ENCODE data around the gene IL10RB. TPM values are rescaled to one million over a fixed set of nuclear protein-coding genes. Genes with fewer than 3 reads are reported as not detected.

Gene IL10RB
- total and polyA plus RNA-seq, 10 of the 15 experiments (the other 5 are each of a cell fraction or from before 2014, with no cell fraction given) = 15.0 to 55.1 (median 34.9) TPM

DNA sequence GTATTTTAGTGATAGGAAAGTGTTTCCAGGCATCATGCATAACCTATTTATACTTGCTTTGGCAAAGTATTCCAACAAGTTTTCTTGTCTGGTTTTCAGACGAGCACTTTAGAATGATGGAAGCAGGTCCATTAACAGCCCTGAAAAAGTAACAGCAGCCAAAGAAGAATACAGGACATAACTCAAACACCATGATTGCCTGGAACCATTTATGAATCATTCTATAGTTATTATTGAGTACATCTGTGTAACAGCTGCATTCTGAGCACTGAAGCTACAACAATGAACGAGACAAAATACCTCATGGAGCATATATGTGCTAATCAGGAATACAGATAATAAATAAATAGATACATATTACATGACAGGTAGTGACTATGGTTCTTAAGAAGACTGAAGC lies 12.6 kb downstream of the IL10RB start:
- H3K9ac ChIP-seq (ENCODE audit: control insufficient read depth, insufficient read depth, low read length) = no peak overlapping the region
- no peaks in the 10 kb centered on the region; the same call in 1 of the 3 replicates for H3K9me3 ChIP-seq (replicated peaks; ENCODE audit: control insufficient read depth, insufficient read depth, low read length)
- no peak overlapping the region for H2AFZ ChIP-seq (ENCODE audit: control insufficient read depth, low read depth, low read length)
- no peak for TF ChIP-seq RB1 (IDR thresholded peaks at IDR 0.05; ENCODE audit: borderline replicate concordance)
- no peak for TF ChIP-seq RUNX3 (IDR thresholded peaks at IDR 0.05; ENCODE audit: low read length)
- TF ChIP-seq ASH2L (IDR thresholded peaks at IDR 0.05; ENCODE audit: borderline replicate concordance, low read depth) = no peak
- TF ChIP-seq ZSCAN29 (IDR thresholded peaks at IDR 0.05) = no peak
- TF ChIP-seq RBBP5 (conservative IDR thresholded peaks at IDR 0.05) = no peak
- SMC1A ChIA-PET (ENCODE audit: uncharacterized antibody, unreplicated experiment) = interaction anchor here (0.8 to 1.3 kb wide), 2 partner anchors 11 to 65 kb away, joined by 3 read pairs; no protein-coding TSS in a partner anchor
- H3K79me2 ChIP-seq (ENCODE audit: control insufficient read depth, insufficient read depth, low read length) = no peaks in the 10 kb centered on the region
- 73% methylated on average over 2 of the region's 2 CpGs for WGBS (ENCODE audit: insufficient coverage, insufficient replicate concordance, low lambda C conversion rate, missing lambda C conversion rate)
- peaks cover 4 to 16% of the 10 kb centered on the region in 2 experiments for H3K36me3 ChIP-seq (ENCODE audit: control insufficient read depth in 2 of 2, insufficient read depth in 2 of 2, low read length in 1 of 2)
- no peak overlapping the region for H3K4me2 ChIP-seq (ENCODE audit: control insufficient read depth, insufficient read depth)
- no peaks in the 10 kb centered on the region for H4K20me1 ChIP-seq (ENCODE audit: control insufficient read depth, insufficient read depth)
- BruUV-seq (replicated peaks) = TSS peak; percentile 2
- RAD21 ChIA-PET (ENCODE audit: unreplicated experiment) = interaction anchor here (0.9 to 1.7 kb wide), 2 partner anchors 79 to 674 kb away, joined by 3 to 4 read pairs; no protein-coding TSS in a partner anchor
- H3K4me3 ChIP-seq = no peak overlapping the region
- H3K27ac ChIP-seq (ENCODE audit: control insufficient read depth, insufficient read depth) = no peak overlapping the region
- no peaks in the 10 kb centered on the region for H3K27me3 ChIP-seq (replicated peaks in 1 of 2; ENCODE audit: control insufficient read depth in 2 of 2, insufficient read depth in 2 of 2, low read length in 1 of 2)
- H3K4me1 ChIP-seq (ENCODE audit: control insufficient read depth, insufficient read depth, low read length) = no peaks in the 10 kb centered on the region
- POLR2A ChIA-PET = interaction anchor here (0.5 kb wide), 1 partner anchor 41 kb away, joined by 6 read pairs; no protein-coding TSS in a partner anchor
- CTCF ChIA-PET = interaction anchor here (0.6 to 1.3 kb wide), 2 partner anchors 40 to 338 kb away, joined by 3 read pairs; no protein-coding TSS in a partner anchor
- no peak for FAIRE-seq
- DNase-seq (ENCODE audit: low read depth, low spot score) = no peak
- ATAC-seq = no peak
- in situ Hi-C loops (cut with MboI) = no loop called here
- intact Hi-C loops (cut with micrococcal nuclease; ENCODE audit: unreplicated experiment) = no loop called here

DNA sequence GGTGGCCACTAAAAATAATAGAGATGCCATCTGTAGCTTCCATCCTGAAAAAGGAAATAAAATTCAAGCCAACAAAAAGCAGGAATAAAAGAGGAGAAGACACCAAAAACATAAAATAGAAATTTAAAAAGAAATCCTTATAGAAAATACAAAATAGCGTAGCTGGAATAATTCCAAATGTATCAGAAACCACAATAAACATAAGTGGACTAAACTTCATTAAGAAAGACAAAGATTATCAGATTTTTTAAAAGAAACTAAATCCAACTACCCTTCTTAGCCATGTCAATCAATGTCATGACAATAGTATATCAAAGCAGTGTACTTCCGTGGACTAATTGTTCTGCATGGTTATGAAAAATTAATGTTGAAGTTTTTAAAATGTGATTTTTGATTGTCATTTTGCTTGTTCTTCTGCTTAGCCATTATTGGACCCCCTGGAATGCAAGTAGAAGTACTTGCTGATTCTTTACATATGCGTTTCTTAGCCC lies 13.2 kb downstream of the IL10RB start:
- in situ Hi-C loops (cut with MboI) = no loop called here
- Histone ChIP-seq H3K36me3 (ENCODE audit: control insufficient read depth in 2 of 2, insufficient read depth in 2 of 2, low read length in 1 of 2) (peaks cover 4 to 16% of the 10 kb centered on the region in 2 experiments), H2AFZ (ENCODE audit: control insufficient read depth, low read depth, low read length) (no peak overlapping the region), H3K9me3 (replicated peaks; ENCODE audit: control insufficient read depth, insufficient read depth, low read length) (no peaks in the 10 kb centered on the region; the same call in 1 of the 3 replicates), H3K4me1 (ENCODE audit: control insufficient read depth, insufficient read depth, low read length) (no peaks in the 10 kb centered on the region), H3K27ac (ENCODE audit: control insufficient read depth, insufficient read depth) (no peak overlapping the region), H3K9ac (ENCODE audit: control insufficient read depth, insufficient read depth, low read length) (no peak overlapping the region), H4K20me1 (ENCODE audit: control insufficient read depth, insufficient read depth) (no peaks in the 10 kb centered on the region), H3K4me3 (no peak overlapping the region), H3K79me2 (ENCODE audit: control insufficient read depth, insufficient read depth, low read length) (no peaks in the 10 kb centered on the region), H3K27me3 (replicated peaks in 1 of 2; ENCODE audit: control insufficient read depth in 2 of 2, insufficient read depth in 2 of 2, low read length in 1 of 2) (no peaks in the 10 kb centered on the region), H3K4me2 (ENCODE audit: control insufficient read depth, insufficient read depth) (no peak overlapping the region)
- ATAC-seq = no peak
- TF ChIP-seq KAT2A (conservative IDR thresholded peaks at IDR 0.05; ENCODE audit: control insufficient read depth, low read depth, low read length) (no peak), CHD2 (IDR thresholded peaks at IDR 0.05; ENCODE audit: borderline replicate concordance, low read depth, low read length) (no peak), STAT3 (IDR thresholded peaks at IDR 0.05; ENCODE audit: low read depth, low read length) (no peak), RFX5 (IDR thresholded peaks at IDR 0.05; ENCODE audit: low read depth, low read length) (no peak), NR2C2 (IDR thresholded peaks at IDR 0.05; ENCODE audit: borderline replicate concordance, control insufficient read depth, insufficient read length, low read depth) (no peak), EP300 (IDR thresholded peaks at IDR 0.05; ENCODE audit: borderline replicate concordance in 1 of 2, control insufficient read depth in 1 of 2, low read depth in 2 of 2, low read length in 2 of 2) (no peak), POU2F2 (IDR thresholded peaks at IDR 0.05; ENCODE audit: borderline replicate concordance, low read depth, low read length) (no peak)
- TF ChIP-seq, protein P1, sequence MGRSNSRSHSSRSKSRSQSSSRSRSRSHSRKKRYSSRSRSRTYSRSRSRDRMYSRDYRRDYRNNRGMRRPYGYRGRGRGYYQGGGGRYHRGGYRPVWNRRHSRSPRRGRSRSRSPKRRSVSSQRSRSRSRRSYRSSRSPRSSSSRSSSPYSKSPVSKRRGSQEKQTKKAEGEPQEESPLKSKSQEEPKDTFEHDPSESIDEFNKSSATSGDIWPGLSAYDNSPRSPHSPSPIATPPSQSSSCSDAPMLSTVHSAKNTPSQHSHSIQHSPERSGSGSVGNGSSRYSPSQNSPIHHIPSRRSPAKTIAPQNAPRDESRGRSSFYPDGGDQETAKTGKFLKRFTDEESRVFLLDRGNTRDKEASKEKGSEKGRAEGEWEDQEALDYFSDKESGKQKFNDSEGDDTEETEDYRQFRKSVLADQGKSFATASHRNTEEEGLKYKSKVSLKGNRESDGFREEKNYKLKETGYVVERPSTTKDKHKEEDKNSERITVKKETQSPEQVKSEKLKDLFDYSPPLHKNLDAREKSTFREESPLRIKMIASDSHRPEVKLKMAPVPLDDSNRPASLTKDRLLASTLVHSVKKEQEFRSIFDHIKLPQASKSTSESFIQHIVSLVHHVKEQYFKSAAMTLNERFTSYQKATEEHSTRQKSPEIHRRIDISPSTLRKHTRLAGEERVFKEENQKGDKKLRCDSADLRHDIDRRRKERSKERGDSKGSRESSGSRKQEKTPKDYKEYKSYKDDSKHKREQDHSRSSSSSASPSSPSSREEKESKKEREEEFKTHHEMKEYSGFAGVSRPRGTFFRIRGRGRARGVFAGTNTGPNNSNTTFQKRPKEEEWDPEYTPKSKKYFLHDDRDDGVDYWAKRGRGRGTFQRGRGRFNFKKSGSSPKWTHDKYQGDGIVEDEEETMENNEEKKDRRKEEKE (IDR thresholded peaks at IDR 0.05) = no peak
- no peak for DNase-seq (ENCODE audit: low read depth, low spot score)
- ChIA-PET POLR2A (interaction anchor here (0.6 kb wide), 1 partner anchor 180 kb away, joined by 3 read pairs; no protein-coding TSS in a partner anchor), CTCF (interaction anchor here (0.6 to 1.3 kb wide), 4 partner anchors 10 to 339 kb away, joined by 3 to 4 read pairs (median 3); no protein-coding TSS in a partner anchor), RAD21 (ENCODE audit: unreplicated experiment) (interaction anchor here (0.9 to 1.7 kb wide), 2 partner anchors 79 to 673 kb away, joined by 3 to 4 read pairs; no protein-coding TSS in a partner anchor), SMC1A (ENCODE audit: uncharacterized antibody, unreplicated experiment) (interaction anchor here (0.8 to 1.3 kb wide), 2 partner anchors 12 to 65 kb away, joined by 3 read pairs; no protein-coding TSS in a partner anchor)
- 97% methylated on average over 3 of the region's 3 CpGs for WGBS (ENCODE audit: insufficient coverage, insufficient replicate concordance, low lambda C conversion rate, missing lambda C conversion rate)
- FAIRE-seq = no peak
- intact Hi-C loops (cut with micrococcal nuclease; ENCODE audit: unreplicated experiment) = no loop called here
- BruUV-seq (replicated peaks) = no TSS peak
